AG04450 (cell line): ENCODE measurements around the gene LTBP1. TPM values are rescaled to one million over a fixed set of nuclear protein-coding genes. Genes with fewer than 3 reads are reported as not detected.
"Not testable (repeated sequence)": the region's sequence is repeated elsewhere in the genome, so short reads cannot be mapped to it uniquely, and the experiment has no call there.

Source experiments
- CTCF ChIA-PET: fragments of 300-600, 350-600 bp; formaldehyde crosslinking; extraction: SDS; loops from one replicate; lab custom pipeline; 2022; ENCODE audit warnings: antibody characterized with exemption, inconsistent platforms; lab: Charles Lee
- POLR2A ChIA-PET: fragments of 350-600 bp; formaldehyde crosslinking; extraction: SDS; loops from one replicate; lab custom pipeline; 2021; ENCODE audit warnings: antibody characterized with exemption, inconsistent platforms; lab: Yijun Ruan, JAX
- DNase-seq: peaks from one replicate; pipeline ENCODE4 v3.0.0-alpha.2; 2011; ENCODE audit warnings: low read depth, low spot score
- H3K27ac ChIP-seq: one replicate; pipeline ENCODE4 v1.5.1; 2012; ENCODE audit warnings: low read depth, low read length, control low read depth
- H3K27me3 ChIP-seq: one replicate; pipeline ENCODE4 v1.6.0; 2012; ENCODE audit warnings: low read length; ENCODE audit not compliant: control insufficient read depth, insufficient read depth
- H3K4me3 ChIP-seq: 2 replicates; pipeline ENCODE4 v1.5.1; 2011; ENCODE audit warnings: mild to moderate bottlenecking, low read depth, low read length, control low read depth
- H3K9me3 ChIP-seq: 2 replicates; pipeline ENCODE4 v1.5.1; 2012; ENCODE audit warnings: low read length; ENCODE audit not compliant: control insufficient read depth, insufficient read depth
- CTCF ChIP-seq: IDR thresholded peaks from 2 replicates; pipeline ENCODE4 v1.5.1; 2011; ENCODE audit warnings: low read depth, low read length, control low read depth, inconsistent platforms
- polyA plus RNA-seq: library from polyadenylated mRNA; depleted of rRNA; stranded (reverse); fragments of >200 nt; gene quantifications from 2 replicates; pipeline ENCODE4 v1.2.3, GENCODE V29; 2011

Gene LTBP1
- polyA plus RNA-seq, 1 experiment, result 517 TPM

- Histone ChIP-seq H3K9me3 (no peaks in the 10 kb centered on the region), H3K4me3 (no peak overlapping the region), H3K27me3 (no peaks in the 10 kb centered on the region), H3K27ac (no peak overlapping the region)
- ChIA-PET CTCF (no interaction called here), POLR2A (no interaction called here)
- TF ChIP-seq CTCF, result no peak
- DNase-seq, result no peak
Observed at GRCh38 chr2:33042265-33042664, 95.5 kb downstream of the LTBP1 start.

GRCh38 chr2:33042819-33043218 is 96.1 kb downstream of the LTBP1 start:
- Histone ChIP-seq H3K4me3 (no peak overlapping the region), H3K9me3 (no peaks in the 10 kb centered on the region), H3K27ac (no peak overlapping the region), H3K27me3 (no peaks in the 10 kb centered on the region)
- CTCF ChIA-PET, result no interaction called here
- DNase-seq, result no peak
- POLR2A ChIA-PET, result no interaction called here
- TF ChIP-seq CTCF, result no peak

GRCh38 chr2:33047939-33048338 is 101.2 kb downstream of the LTBP1 start:
- H3K27ac ChIP-seq, result no peak overlapping the region
- DNase-seq, result no peak
- TF ChIP-seq CTCF, result no peak
- ChIA-PET POLR2A (no interaction called here), CTCF (no interaction called here)
- H3K4me3 ChIP-seq, result no peak overlapping the region
- H3K9me3 ChIP-seq, result no peaks in the 10 kb centered on the region
- H3K27me3 ChIP-seq, result no peaks in the 10 kb centered on the region

- ChIA-PET CTCF (interaction anchor here (1.0 kb wide), 2 partner anchors 18 to 344 kb away, joined by 4 to 9 read pairs; no protein-coding TSS in a partner anchor), POLR2A (no interaction called here)
- Histone ChIP-seq H3K27me3 (no peaks in the 10 kb centered on the region), H3K4me3 (no peak overlapping the region), H3K9me3 (peaks cover 3% of the 10 kb centered on the region), H3K27ac (no peak overlapping the region)
- DNase-seq, result no peak
- no peak for TF ChIP-seq CTCF
Observed at GRCh38 chr2:33051586-33052360, 105.0 kb downstream of the LTBP1 start.

GRCh38 chr2:33052361-33052735 is 105.6 kb downstream of the LTBP1 start:
- Histone ChIP-seq H3K27ac (no peak overlapping the region), H3K9me3 (peaks cover 5% of the 10 kb centered on the region), H3K27me3 (no peaks in the 10 kb centered on the region), H3K4me3 (no peak overlapping the region)
- TF ChIP-seq CTCF, result no peak
- POLR2A ChIA-PET, result no interaction called here
- no peak for DNase-seq
- CTCF ChIA-PET, result interaction anchor here (1.0 kb wide), 1 partner anchor 18 kb away, joined by 4 read pairs; no protein-coding TSS in a partner anchor

GRCh38 chr2:33052795-33053194 is 106.0 kb downstream of the LTBP1 start:
- POLR2A ChIA-PET, H3K27ac ChIP-seq, CTCF ChIA-PET, DNase-seq, H3K4me3 ChIP-seq, H3K9me3 ChIP-seq, H3K27me3 ChIP-seq: not testable (repeated sequence)
